GM19240 (cell line): ENCODE measurements around the gene RNF150.
"Not testable (repeated sequence)": the region's sequence is repeated elsewhere in the genome, so short reads cannot be mapped to it uniquely, and the experiment has no call there.

Experiments
- DNase-seq: peaks from one replicate; pipeline ENCODE4 v3.0.0; 2011; ENCODE audit warnings: low spot score; ENCODE audit not compliant: insufficient read length

RNF150 gene

GRCh38 chr4:141133146-141133998, at the start of gene RNF150:
Gene RNF150, minus strand, starts transcription at chr4:141133469.
- peak; percentile 38 for DNase-seq

- no peak for DNase-seq
Observed at GRCh38 chr4:141180991-141181761, 47.9 kb upstream of the RNF150 start.

- no peak for DNase-seq
Observed at GRCh38 chr4:141179474-141180373, 46.5 kb upstream of the RNF150 start.

- DNase-seq = no peak
Observed at GRCh38 chr4:141177171-141177570, 43.9 kb upstream of the RNF150 start.

- DNase-seq = no peak
Observed at GRCh38 chr4:141174457-141174856, 41.2 kb upstream of the RNF150 start.

- DNase-seq = no peak
Observed at GRCh38 chr4:141170671-141171070, 37.4 kb upstream of the RNF150 start.

GRCh38 chr4:141169391-141169790, 36.1 kb upstream of the RNF150 start:
- no peak for DNase-seq

- DNase-seq = not testable (repeated sequence)
Observed at GRCh38 chr4:141165001-141165400, 31.7 kb upstream of the RNF150 start.

- no peak for DNase-seq
Observed at GRCh38 chr4:141159027-141159426, 25.8 kb upstream of the RNF150 start.

GRCh38 chr4:141158219-141158618, 24.9 kb upstream of the RNF150 start:
- DNase-seq = no peak

- DNase-seq = no peak
Observed at GRCh38 chr4:141155586-141155985, 22.3 kb upstream of the RNF150 start.

GRCh38 chr4:141154725-141155124, 21.5 kb upstream of the RNF150 start:
- no peak for DNase-seq

- DNase-seq = no peak
Observed at GRCh38 chr4:141153751-141154510, 20.7 kb upstream of the RNF150 start.

- no peak for DNase-seq
Observed at GRCh38 chr4:141144207-141144606, 10.9 kb upstream of the RNF150 start.

- no peak for DNase-seq
Observed at GRCh38 chr4:141142423-141142822, 9.2 kb upstream of the RNF150 start.

- no peak for DNase-seq
Observed at GRCh38 chr4:141140391-141141200, 7.3 kb upstream of the RNF150 start.

GRCh38 chr4:141133999-141134995, 1.0 kb upstream of the RNF150 start:
- DNase-seq = no peak

- DNase-seq = no peak
Observed at GRCh38 chr4:141132709-141133145, 542 bp downstream of the RNF150 start.
